HG03571 (cell line): ENCODE results near the gene SAMD14.

ENCODE experiments used
- ATAC-seq: cut with Tn5 transposase; IDR thresholded peaks from one replicate; pipeline ENCODE4 v1.9.1; 2021; ENCODE audit not compliant: unreplicated experiment

The SAMD14 gene

GRCh38 chr17:50114849-50115357 is 15.1 kb downstream of the SAMD14 start:
- no peak for ATAC-seq

GRCh38 chr17:50114401-50114800 is 15.6 kb downstream of the SAMD14 start:
- ATAC-seq: no peak

DNA sequence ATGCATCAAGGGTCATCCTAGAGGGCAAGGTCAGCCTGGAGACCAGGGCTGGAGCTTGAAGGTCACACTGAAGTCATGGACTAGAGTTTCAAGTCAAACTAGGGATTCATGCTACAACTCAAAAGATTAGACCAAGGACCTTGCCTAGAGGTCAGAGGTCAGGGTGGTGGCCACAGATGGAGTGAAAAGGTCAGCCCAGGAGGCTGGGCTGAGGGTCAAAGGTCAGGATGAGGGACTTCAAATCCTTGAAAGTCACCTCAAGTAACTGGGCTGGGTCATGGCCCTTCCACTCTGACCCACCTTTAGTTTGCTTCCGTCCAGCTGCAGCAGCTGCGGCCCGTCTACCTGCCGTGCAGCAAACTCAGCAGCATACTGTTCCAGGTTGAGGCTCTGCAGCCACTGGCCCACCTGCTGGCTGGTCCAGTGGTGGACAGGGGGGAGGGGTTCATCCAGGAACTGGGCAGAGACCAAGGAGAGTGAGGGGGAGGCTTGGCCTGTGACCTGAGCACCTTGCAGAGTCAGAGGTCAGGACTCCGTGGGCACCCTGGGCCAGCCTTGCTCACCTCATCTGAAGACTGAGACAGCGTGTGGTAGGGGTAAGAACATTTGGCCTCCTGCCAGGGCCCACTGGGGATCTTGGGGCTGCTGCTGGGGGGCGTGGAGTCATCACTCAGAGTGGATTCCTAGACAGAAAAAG is 16.2 kb downstream of the SAMD14 start:
- no peak for ATAC-seq

DNA sequence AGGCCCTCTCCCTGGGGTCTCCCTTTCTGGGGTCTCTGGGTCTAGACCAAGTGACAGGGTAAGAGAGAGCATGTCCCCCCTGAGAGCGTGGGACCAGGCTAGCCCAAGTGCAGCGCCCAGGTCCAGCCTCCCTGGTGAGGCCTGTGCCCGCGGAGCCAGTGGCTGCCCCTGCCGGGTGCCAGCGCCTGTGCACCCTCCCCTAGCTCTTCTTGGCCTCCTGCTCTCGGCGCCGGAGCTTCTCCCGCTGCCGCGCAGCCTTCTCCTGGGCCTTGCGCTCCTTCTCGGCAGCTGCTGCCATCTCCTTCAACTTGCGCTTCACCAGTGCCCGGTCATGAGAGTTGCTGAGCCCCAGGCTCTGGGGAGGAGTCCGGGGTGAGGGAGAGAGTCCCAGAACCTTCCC is 17.3 kb downstream of the SAMD14 start:
- ATAC-seq: no peak

- no peak for ATAC-seq
Measured at GRCh38 chr17:50111673-50112655, 18.0 kb downstream of the SAMD14 start.

- ATAC-seq: no peak
Measured at GRCh38 chr17:50110591-50111349, 19.2 kb downstream of the SAMD14 start.

DNA sequence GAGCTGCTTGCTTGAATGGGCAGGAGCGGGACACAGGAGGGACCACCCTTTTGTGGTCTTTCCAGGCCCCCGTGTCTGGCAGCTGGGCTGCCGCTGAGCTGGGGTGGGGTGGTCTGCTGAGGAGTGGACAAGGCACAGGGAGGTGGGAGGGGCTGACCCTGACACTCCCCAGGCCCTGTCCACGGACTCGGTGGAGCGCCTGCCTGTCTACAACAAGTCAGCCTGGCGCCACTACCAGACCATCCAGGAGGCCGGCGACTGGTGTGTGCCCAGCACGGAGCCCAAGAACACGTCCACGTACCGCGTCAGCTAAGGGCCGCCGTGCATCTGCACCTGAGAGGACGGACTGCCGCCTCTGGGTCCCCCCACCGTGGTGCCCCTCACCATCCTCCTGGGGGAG is 20.2 kb downstream of the SAMD14 start:
- no peak for ATAC-seq

DNA sequence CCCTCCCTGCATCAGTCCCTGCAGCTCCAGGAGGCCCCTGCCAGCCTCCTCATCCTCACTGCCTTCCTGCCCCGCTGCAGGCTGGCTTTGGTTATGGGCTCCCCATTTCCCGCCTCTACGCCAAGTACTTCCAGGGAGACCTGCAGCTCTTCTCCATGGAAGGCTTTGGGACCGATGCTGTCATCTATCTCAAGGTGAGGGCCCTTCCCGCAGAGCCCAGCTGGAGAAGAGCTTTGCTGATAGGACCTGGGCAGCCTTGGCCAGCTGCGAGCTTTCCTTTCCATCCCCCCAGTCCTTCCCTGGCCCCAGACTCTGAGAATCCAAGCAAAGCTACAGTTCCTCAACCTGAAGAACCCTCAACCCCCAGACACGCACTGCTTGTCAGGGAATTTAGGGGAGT is 20.8 kb downstream of the SAMD14 start:
- no peak for ATAC-seq

DNA sequence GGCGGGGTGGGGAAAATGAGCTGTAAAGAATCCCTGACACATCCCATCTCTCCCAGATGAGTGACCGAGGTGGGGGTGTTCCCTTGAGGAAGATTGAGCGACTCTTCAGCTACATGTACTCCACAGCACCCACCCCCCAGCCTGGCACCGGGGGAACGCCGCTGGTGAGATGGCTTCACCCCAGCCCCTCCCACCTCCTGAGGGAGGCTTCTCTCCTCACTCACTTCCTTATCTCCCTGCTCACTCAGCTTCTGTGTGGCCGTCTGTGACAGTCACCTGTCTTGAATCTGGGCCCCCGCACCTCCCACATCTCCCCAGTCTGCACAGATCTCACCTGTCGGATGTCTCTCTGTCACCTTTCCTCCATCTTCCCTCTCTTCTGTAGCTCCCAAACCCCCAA is 21.4 kb downstream of the SAMD14 start:
- no peak for ATAC-seq

GRCh38 chr17:50107790-50108414 is 22.1 kb downstream of the SAMD14 start:
- ATAC-seq: no peak

GRCh38 chr17:50106393-50107131 is 23.4 kb downstream of the SAMD14 start:
- no peak for ATAC-seq

- ATAC-seq: no peak
Measured at GRCh38 chr17:50105811-50106210, 24.1 kb downstream of the SAMD14 start.

GRCh38 chr17:50103941-50104340 is 26.0 kb downstream of the SAMD14 start:
- no peak for ATAC-seq

DNA sequence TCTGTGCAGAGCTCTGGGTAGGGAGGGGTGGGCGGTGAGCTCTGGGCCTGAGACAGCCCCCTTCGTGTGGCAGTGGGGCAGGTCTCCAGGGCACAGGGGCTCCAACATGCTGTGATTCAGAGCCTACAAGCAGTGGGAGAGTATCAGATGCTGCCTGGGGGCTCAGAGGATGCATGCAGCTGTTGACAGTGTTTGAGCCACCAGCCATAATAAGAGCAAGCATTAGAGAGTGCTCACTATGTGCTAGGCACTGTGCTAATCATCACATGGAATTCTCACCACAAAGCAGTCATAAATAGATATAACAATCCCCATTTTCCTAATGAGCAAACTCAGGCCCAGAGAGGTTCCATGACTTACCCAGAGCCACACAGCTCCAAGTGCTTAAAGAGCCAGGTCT is 26.7 kb downstream of the SAMD14 start:
- ATAC-seq: no peak

GRCh38 chr17:50102164-50102991 is 27.6 kb downstream of the SAMD14 start:
- no peak for ATAC-seq

DNA sequence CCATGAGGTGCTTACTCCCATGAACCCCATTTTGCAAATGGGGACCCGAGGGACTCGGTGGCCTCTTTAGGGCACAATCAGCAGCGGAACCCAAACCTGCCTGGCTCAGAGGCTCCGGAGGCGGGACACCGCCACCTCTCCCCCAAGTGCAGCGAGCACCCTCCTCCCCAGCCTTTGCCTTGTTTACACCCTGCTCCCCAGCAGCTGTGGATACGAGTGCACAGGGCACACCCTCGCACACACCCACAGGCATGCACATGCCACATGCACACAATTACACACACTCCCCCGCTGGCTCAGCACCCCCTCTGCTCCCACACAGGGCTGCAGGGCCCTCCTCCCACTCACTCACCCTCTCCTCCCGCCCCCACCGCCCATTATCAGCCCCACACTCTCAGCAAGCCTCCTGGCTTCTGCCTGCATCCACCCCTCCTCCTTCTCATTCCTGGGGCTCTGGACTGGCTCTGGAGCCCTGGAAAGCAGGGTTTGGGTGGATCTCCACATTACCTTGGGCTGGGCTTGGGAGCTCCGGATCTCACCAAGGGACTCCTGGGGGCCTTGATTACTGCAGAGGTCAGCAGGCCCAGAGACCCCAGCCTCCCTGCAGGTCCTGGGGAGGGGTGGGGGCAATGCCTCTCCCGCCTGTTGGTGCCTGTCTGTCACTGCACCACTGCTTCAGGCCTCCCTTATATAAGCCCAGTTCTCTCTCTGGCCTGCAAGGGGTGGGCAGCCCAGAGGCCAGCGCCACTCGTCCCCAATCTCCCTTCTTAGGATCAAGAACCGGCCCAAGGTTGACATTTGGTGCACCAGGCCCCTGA is 28.4 kb downstream of the SAMD14 start:
- ATAC-seq: no peak

DNA sequence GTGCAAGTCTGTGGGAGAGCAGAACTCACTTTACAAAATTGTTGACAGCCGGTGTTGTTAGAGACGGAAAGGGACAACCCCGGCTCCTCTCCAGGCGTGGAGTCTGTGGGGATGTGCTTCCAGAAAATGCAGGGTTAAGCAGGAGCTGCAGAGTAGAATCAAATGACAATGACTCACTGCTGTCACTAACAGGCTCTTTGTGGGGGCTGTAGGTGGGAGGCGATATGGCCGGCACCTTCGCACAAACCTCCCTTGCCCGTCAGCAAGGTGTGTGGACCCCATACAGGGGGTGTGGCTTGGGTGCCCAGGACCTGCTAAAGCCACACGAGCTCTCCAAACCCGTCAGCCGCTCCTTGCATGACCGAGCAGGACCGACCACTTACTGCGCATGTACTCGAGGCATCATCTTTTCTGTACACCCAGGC is 29.0 kb downstream of the SAMD14 start:
- ATAC-seq: no peak

DNA sequence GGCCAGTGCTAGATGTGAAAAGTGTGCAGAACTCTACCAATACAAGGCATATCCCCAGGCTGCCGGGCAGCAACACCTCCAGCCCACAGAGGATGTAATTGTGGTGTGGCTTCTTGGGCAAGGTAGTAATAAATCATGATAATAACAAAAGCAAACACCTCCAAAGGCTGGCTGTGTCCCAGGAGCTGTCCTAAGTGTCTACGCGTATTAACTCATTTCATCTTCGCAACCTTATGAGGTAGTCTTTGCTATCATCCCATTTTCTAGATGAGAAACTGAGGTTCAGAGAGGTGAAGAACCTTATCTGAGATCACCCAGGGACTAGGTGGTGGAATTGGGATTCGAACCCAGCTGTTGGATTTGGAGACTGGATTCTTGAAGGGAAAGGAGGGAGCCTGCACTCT is 29.5 kb downstream of the SAMD14 start:
- no peak for ATAC-seq
